Esophagus squamous epithelium (tissue), 5 donors: ENCODE results near the gene LRRC4C. TPM values are rescaled to one million over a fixed set of nuclear protein-coding genes. Genes with fewer than 3 reads are reported as not detected.

Experiments
- DNase-seq: peaks from one replicate; lab custom pipeline; 2025; lab: John Stamatoyannopoulos, UW
- H3K27ac ChIP-seq, 4 donors: fragments of 200-600 bp; sonication (generic); one replicate each; pipeline ENCODE4 v1.5.1; 2016 to 2019; ENCODE audit warnings: mild to moderate bottlenecking in 1 of 4
- H3K27me3 ChIP-seq, 4 donors: fragments of 200-600 bp; sonication (generic); 1 replicate in 3 of 4; 2 replicates in 1 of 4; pipeline versions ENCODE4 v1.5.1 to v1.6.0; 2017 to 2021; ENCODE audit warnings: antibody characterized with exemption in 1 of 4
- H3K36me3 ChIP-seq, 3 donors: fragments of 200-600 bp; sonication (generic); one replicate each; pipeline ENCODE4 v1.5.1; 2016 to 2019
- H3K4me1 ChIP-seq, 3 donors: fragments of 200-600 bp; sonication (generic); one replicate each; pipeline ENCODE4 v1.5.1; 2017 to 2019
- H3K4me3 ChIP-seq, 4 donors: fragments of 200-600 bp; sonication (generic); 1 replicate in 3 of 4; 2 replicates in 1 of 4; pipeline ENCODE4 v1.5.1; 2016 to 2019; ENCODE audit warnings: mild to moderate bottlenecking in 2 of 4, moderate library complexity in 1 of 4
- H3K9me3 ChIP-seq, 3 donors: fragments of 200-600 bp; sonication (generic); one replicate each; pipeline ENCODE4 v1.5.1; 2016 to 2019
- CTCF ChIP-seq, 6 experiments: fragments of 450-650 bp in 4 of 6; fragments of 200-600 bp in 2 of 6; sonication (generic) in 2 of 6; IDR thresholded peaks; one replicate each; pipeline ENCODE4 v1.5.1; 2016 to 2019; ENCODE audit warnings: antibody characterized with exemption in 6 of 6, mild to moderate bottlenecking in 4 of 6, moderate library complexity in 4 of 6
- POLR2A ChIP-seq, 4 donors: fragments of 450-650 bp; IDR thresholded peaks; one replicate each; pipeline ENCODE4 v1.6.1; 2017; ENCODE audit warnings: antibody characterized with exemption in 4 of 4, mild to moderate bottlenecking in 4 of 4, moderate library complexity in 3 of 4
- WGBS, 2 donors: methylation state at CpG; one replicate each; pipeline ENCODE4 v1.1.5; 2018; 5-methylcytosine and 5-hydroxymethylcytosine counted together
- intact Hi-C: fragments of 100-400 bp; cut with DNase I; formaldehyde crosslinking; loops from one replicate; pipeline ENCODE4 v1.15.0; 2022
- total RNA-seq, 4 donors: library from RNA; depleted of rRNA; stranded (reverse); fragments of >200 nt; gene quantifications; one replicate each; pipeline ENCODE4 v1.1.0, GENCODE V29; 2016
- donor health status: DM: yes; HTN: yes; CAD: no.

Gene LRRC4C
- total RNA-seq, 4 donors from 2014 or later = 0.09 to 0.38 (median 0.30) TPM; not detected in 1

- intact Hi-C loops = no loop called here
- no peaks in the 10 kb centered on the region for H3K4me1 ChIP-seq
- WGBS, 2 donors = 17 to 36% methylated on average over 1 of the region's 1 CpG
- TF ChIP-seq POLR2A (IDR thresholded peaks at IDR 0.05) (no peak), CTCF (IDR thresholded peaks at IDR 0.05) (no peak)
- no peaks in the 10 kb centered on the region for H3K9me3 ChIP-seq
- no peaks in the 10 kb centered on the region for H3K36me3 ChIP-seq
- no peaks in the 10 kb centered on the region for H3K27me3 ChIP-seq
- no peak overlapping the region for H3K4me3 ChIP-seq
- H3K27ac ChIP-seq = no peak overlapping the region
- DNase-seq = no peak
These were observed 1324.5 kb downstream of the LRRC4C start for GRCh38 chr11:40134820-40135570.

DNA sequence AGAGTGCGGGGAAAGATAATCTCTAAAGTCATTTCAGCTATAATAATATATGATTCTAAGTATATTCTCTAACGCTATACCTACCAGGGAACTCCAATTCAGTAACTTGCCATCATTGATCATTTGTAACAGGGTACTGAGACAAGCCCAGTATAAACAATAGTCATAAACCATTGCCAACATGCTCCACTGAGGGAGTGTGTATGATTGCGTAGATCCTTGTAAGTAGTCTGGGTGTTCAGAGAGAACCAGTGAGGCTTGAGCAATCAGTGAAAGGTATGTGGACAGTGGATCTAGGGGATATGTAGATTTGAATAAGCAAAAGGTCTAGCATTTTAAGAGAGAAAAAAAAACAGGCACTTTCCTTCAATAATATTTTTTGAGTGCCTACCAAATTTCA is 1326.0 kb downstream of the LRRC4C start:
- TF ChIP-seq CTCF (IDR thresholded peaks at IDR 0.05) (no peak), POLR2A (IDR thresholded peaks at IDR 0.05) (no peak)

GRCh38 chr11:40132912-40133311 is 1326.5 kb downstream of the LRRC4C start:
- DNase-seq = no peak
- intact Hi-C loops = no loop called here
- 50% methylated on average over 3 of the region's 3 CpGs for WGBS, 2 donors

More for the DNA sequence above, 1326.0 kb downstream of the LRRC4C start:
- intact Hi-C loops = no loop called here
- Histone ChIP-seq H3K27me3 (no peaks in the 10 kb centered on the region), H3K4me1 (no peaks in the 10 kb centered on the region), H3K27ac (no peak overlapping the region), H3K9me3 (no peaks in the 10 kb centered on the region), H3K4me3 (no peak overlapping the region), H3K36me3 (no peaks in the 10 kb centered on the region)
- 83 to 88% methylated on average over 3 of the region's 3 CpGs for WGBS, 2 donors
- DNase-seq = no peak

DNA sequence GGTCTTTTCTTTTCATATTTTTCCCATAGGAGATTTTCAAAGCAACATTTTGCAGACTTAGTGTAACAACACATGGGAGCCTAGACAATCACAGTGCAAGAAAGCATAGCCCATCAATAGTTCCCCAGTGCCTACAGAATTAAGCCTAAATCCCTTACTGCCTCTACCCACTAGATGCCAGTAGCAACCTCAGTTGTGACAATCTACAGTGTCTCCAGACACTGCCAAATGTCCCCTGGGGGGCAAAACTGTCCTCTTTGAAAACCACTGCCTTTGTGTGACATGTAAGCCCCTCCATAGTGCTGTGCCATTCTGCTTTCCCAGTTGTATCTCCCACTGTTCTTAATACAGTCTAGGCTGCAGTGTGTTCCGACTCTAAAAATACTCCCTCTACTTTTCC is 1329.0 kb downstream of the LRRC4C start:
- no peaks in the 10 kb centered on the region for H3K36me3 ChIP-seq
- no peak for DNase-seq
- no peaks in the 10 kb centered on the region for H3K4me1 ChIP-seq
- TF ChIP-seq POLR2A (IDR thresholded peaks at IDR 0.05) = no peak
- TF ChIP-seq CTCF (IDR thresholded peaks at IDR 0.05) = no peak
- intact Hi-C loops = no loop called here
- no peaks in the 10 kb centered on the region for H3K27me3 ChIP-seq
- no peak overlapping the region for H3K27ac ChIP-seq
- H3K9me3 ChIP-seq = peaks cover 0 to 3% (median 0%) of the 10 kb centered on the region in 3 donors
- 73 to 80% methylated on average over 1 of the region's 1 CpG for WGBS, 2 donors
- no peak overlapping the region for H3K4me3 ChIP-seq

More at GRCh38 chr11:40132912-40133311, 1326.5 kb downstream of the LRRC4C start:
- H3K4me1 ChIP-seq = no peaks in the 10 kb centered on the region
- no peaks in the 10 kb centered on the region for H3K9me3 ChIP-seq
- no peak overlapping the region for H3K4me3 ChIP-seq
- TF ChIP-seq POLR2A (IDR thresholded peaks at IDR 0.05) = no peak
- no peak for TF ChIP-seq CTCF (IDR thresholded peaks at IDR 0.05)
- H3K27me3 ChIP-seq = no peaks in the 10 kb centered on the region
- H3K36me3 ChIP-seq = no peaks in the 10 kb centered on the region
- no peak overlapping the region for H3K27ac ChIP-seq

GRCh38 chr11:40129266-40129665 is 1330.2 kb downstream of the LRRC4C start:
- no peak for TF ChIP-seq CTCF (IDR thresholded peaks at IDR 0.05)
- Histone ChIP-seq H3K4me3 (no peak overlapping the region), H3K27me3 (no peaks in the 10 kb centered on the region), H3K9me3 (peaks cover 0 to 3% (median 0%) of the 10 kb centered on the region in 3 donors), H3K4me1 (no peaks in the 10 kb centered on the region), H3K27ac (no peak overlapping the region), H3K36me3 (no peaks in the 10 kb centered on the region)
- no peak for DNase-seq
- WGBS, 2 donors = 4 to 6% methylated on average over 1 of the region's 1 CpG
- intact Hi-C loops = no loop called here
